Measurements from ENCODE around the gene MRPL22.
"Not testable (repeated sequence)": the region's sequence is repeated elsewhere in the genome, so short reads cannot be mapped to it uniquely, and the experiment has no call there.

Gene MRPL22

DNA sequence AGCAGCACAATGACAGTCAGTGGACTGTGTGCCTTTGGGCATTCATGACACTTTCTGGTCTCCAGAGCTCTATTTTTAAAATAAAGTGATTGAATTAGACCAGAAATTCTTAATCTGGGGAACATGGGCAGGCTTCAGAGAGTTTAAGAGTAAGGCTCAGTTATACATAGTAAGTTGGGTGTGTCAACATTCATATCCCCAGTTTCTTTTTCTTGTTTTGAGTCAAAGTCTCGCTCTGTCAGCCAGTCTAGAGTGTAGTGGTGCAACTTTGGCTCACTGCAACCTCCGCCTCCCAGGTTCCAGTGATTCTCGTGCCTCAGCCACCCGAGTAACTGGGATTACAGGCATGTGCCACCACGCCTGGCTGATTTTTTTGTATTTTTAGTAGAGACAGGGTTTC, 59.0 kb downstream of the MRPL22 start:
- DNase-seq, result no peak

DNA sequence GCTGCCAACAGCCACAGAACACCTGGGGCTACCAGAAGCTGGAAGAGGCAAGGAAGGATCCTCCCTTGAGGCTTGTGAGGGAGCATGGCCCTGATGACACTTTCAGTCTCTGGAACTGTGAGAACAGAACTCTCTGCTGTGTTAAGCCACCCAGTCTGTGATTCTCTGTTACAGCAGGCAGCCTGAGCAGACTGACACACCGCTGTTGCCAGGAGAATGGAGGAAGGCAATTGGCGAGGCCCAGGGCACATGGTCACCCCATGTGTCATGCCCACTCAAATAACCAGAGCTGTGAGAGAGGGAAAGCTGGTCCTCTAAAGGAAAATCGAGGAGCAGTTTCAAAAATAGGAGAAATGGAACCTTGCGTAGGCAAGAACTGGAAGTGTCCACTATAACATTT, 60.6 kb downstream of the MRPL22 start:
- no peak for DNase-seq

DNA sequence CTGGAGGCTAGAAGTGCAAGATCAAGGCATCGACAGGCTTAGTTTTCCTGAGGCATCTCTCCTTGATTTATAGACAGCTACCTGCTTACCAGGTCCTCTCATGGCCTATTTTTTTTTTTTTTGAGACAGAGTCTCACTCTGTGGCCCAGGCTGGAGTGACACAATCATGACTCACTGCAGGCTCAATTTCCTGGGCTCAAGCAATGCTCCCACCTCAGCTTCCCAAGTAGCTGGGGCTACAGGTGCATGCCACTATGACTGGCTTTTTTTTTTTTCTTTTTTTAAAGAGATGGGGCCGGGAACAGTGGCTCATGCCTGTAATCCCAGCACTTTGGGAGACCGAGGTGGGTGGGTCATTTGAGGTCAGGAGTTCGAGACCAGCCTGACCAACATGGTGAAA, 61.8 kb downstream of the MRPL22 start:
- DNase-seq, result not testable (repeated sequence)

DNA sequence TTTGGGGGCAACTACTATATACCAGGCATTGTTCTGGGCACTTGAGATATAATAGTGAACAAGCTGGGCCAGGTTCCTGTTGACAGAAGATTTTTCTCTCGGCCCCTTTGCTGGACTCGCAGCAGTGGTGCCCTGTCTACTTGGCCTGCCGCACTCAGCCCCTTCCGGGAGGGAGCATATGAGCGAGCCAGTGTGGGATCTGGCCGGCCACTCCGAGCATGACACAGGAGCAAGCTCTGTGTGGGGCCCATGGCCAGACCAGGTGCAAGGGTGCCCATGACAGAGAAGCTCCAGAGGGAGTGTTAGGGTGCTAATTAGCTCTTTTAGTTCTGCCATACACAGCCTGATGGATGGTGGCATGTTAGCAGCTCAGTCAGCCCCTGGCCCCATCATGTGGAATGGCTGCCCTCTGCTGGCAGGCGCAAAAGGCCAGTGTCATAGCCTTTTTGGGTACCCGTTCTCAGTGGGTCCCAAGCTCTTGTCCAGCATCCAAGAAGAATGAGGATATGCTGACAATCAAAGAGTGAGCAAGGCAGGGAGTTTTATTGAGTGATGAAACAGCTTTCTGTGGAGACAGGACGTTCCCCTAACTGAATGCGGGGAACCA, 63.4 kb downstream of the MRPL22 start:
- DNase-seq, result no peak

DNA sequence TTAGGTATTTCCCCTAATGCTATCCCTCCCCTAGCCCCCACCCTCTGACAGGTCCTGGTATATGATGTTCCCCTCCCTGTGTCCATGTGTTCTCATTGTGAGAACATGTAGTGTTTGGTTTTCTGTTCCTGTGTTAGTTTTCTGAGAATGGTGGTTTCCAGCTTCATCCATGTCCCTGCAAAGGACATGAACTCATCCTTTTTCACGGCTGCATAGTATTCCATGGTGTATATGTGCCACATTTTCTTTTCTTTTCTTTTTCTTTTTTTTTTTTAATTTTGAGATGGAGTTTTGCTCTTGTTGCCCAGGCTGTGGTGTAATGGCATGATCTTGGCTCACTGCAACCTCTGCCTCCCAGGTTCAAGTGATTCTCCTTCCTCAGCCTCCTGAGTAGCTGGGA, 65.4 kb downstream of the MRPL22 start:
- not testable (repeated sequence) for DNase-seq

DNA sequence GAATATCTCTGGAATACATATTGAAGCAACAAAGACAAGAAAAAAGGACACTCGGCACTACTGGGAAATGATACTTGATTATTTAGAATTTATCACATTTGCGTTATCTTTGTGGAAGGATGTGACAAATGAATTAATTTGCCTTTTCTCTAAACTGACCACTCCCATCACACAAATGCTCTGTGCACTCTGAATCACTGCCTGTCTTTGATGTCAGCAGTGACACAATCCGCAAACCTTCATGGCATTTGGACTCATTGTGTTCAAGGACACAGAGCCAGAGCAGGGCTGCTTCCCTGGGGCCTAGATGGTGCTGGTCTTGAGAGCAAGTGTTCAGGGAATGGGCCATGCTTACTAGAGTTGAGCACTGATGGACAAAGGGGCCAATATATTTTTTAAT, 67.8 kb downstream of the MRPL22 start:
- no peak for DNase-seq

DNA sequence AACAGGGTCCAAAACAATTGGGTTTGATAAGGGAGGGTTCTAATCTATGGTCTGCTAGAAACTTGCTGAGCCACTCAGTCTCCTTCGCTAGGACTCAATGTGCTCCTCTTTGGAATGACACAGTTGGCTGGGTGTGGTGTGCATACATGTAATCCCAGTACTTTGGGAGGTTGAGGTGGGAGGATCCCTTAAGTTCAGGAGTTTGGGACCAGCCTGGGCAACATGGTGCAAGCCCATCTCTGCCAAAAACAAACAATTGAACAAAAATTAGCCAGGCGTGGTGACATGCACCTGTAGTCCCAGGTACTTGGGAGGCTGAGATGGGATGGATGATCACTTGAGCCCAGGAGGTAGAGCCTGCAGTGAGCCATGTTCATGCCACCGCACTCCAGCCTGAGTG, 70.0 kb downstream of the MRPL22 start:
- DNase-seq, result no peak

DNA sequence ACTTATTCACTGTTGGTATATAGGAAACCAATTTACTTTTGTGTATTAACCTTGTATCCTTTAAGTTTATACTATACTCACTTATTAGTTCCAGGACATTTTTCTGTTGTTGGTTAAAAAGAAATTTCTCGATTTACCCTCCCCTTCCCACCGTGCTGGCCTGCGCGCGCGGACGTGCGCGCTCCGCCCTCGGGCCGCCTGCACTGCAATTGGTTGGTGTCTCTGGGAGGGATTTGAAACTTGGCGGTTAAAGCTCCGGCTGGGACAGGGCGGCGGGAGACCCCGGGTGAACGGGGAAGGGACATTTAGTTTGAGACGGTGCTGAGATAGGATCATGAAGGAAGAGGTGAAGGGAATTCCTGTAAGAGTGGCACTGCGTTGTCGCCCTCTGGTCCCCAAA, 72.7 kb downstream of the MRPL22 start, which contains the start of gene KIF4B:
Gene KIF4B, plus strand, starts transcription at position 230 of the 400 bp plus-strand sequence. Its CDS starts 105 bp downstream, at position 335.
- no peak for DNase-seq

DNA sequence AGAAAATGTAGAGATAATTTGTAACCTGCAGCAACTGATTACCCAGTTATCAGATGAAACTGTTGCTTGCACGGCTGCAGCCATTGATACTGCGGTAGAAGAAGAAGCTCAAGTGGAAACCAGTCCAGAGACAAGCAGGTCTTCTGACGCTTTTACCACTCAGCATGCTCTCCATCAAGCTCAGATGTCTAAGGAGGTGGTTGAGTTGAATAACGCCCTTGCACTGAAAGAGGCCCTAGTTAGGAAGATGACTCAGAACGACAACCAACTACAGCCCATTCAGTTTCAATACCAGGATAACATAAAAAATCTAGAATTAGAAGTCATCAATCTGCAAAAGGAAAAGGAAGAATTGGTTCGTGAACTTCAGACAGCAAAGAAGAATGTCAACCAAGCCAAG, 74.4 kb downstream of the MRPL22 start:
- no peak for DNase-seq

DNA sequence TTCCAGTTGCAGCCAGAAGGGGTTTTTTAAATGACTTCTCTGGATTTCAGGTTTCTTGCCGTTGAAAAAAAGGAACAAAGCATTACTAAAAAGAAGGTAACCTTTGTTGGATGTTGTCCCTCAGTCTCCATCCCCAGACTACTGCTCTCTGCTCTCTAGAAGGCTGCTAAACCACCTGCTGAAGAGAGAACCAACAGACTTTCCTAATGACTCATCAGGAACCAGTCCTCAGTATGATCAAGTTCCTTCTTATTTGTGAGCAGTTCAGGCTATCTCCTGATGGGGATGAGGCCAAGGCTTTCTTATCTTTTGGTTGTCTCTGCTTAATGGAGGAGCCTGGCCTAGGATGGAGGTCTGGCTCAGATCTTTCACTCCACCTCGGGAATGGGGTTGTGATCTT, 76.7 kb downstream of the MRPL22 start:
- DNase-seq, result no peak

Measured in NCI-H2227 treated with DMSO at 0.1 percent for 48 hours (cell line).